Left renal cortex interstitium (tissue), 4 donors: ENCODE measurements around the gene PDE10A. TPM values are rescaled to one million over a fixed set of nuclear protein-coding genes. Genes with fewer than 3 reads are reported as not detected.
"Not testable (repeated sequence)": the region's sequence is repeated elsewhere in the genome, so short reads cannot be mapped to it uniquely, and the experiment has no call there.

ENCODE experiments used
- DNase-seq, 4 donors: peaks; one replicate each; pipeline ENCODE4 v3.0.0-alpha.2; 2013; ENCODE audit warnings: low read depth in 4 of 4, low spot score in 2 of 4, missing footprints in 1 of 4
- polyA plus RNA-seq, 4 donors: library from polyadenylated mRNA; unstranded; fragments of 120-200 nt; gene quantifications; one replicate each; pipeline ENCODE4 v1.2.1, GENCODE V29; 2013; ENCODE audit not compliant: insufficient read length in 4 of 4

The PDE10A gene
- polyA plus RNA-seq, 4 donors, result 17.2 to 32.6 (median 17.6) TPM

DNA sequence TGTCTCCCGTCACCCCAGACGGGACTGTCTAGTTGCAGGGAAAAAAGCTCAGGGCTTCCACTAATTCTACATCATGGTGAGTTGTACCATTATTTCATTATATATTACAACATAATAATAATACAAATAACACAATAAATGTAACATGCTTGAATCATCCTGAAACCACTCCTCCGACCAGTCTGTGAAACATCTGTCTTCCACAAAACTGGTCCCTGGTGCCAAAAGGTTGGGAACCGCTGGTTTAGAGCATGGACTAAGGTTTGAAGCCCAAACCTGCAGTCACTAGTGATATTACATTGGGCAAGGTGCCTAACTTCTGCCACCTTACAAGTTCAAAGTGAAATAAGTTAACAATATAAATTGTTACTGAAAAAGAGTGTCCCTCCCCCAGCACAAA lies 175.7 kb downstream of the PDE10A start:
- no peak for DNase-seq

DNA sequence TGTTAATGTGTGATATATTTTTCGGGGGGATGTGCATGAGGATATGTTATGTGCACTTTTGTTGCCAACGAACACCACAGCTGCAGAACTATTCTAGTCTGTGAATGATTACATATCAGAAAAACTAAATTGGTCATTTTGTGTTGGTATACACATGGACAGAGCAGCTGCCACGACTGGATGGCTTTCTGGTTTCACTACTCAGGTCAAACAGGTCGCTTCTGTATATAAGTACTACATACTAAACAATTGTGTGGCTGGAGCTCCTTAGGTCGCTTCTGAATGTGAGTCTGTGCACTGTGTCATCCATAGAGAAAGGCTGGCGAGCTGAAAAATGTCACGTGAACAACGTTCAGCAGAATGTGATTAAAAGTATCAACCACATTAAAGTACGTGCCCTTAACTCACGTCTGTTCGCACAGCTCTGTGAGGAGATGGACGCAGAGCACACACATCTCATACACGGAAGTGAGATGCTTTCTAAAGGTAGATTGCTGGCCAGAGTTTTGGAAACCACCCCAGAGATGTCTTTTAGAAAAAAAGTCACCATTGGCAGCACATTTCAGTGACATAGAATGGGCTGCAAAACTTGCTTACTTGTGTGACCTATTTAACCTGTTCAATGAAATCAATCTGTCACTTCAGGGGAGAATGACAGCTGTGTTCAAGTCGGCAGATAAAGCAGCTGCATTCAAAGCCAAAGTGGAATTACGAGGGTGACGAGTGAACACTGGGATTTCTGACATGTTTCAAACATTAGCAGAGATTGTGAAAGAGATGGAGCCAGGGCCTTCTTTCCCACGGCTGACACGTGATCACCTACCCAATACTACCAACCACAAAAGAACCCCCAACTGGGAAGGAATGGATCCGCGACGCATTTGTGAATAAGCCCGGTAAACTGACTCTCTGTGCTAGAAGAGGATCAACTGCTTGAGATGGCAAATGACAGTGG lies 176.6 kb downstream of the PDE10A start:
- no peak for DNase-seq

- DNase-seq, result no peak
These were observed 178.7 kb downstream of the PDE10A start for GRCh38 chr6:165484178-165484889.

- no peak for DNase-seq
These were observed 181.1 kb downstream of the PDE10A start for GRCh38 chr6:165481921-165482320.

DNA sequence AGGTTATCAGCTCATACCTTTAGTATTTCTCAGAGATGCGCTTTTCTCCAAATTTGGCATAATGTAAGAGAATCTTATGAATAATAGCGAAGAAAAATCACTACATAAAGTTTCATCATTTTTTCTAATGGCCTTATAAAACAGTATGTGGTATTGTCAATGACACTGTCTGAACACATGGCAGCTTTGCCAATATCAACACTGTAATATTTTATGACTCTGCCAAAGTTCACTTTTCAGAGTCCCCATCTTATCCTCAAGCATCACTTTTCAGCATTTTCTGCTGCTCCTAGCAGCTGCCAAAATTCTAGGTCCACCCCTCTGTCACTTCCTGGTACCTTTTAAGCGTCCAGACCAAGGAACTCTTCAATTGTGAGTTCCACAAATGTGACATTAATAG lies 182.1 kb downstream of the PDE10A start:
- DNase-seq, result no peak

DNA sequence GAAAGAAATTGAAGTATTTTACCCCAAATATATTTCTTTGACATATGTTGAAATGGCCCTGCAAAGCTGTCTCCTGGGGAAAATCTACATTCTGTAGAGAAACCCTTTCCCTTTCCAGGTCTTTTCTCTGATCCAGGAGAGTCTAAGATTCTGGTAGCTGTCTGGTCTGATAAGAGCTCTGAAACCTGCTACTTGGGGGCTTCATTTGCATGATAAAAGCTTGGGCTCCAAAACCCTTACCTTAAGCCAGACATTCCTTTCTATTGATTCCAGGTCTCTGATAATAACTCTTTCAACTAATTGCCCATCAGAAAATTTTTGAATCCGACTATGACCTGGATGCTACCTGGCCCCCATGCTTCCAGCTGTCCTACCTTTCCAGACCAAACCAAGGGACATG lies 184.5 kb downstream of the PDE10A start:
- no peak for DNase-seq

GRCh38 chr6:165469483-165469882 lies 193.6 kb downstream of the PDE10A start:
- no peak for DNase-seq

GRCh38 chr6:165468340-165469235 lies 194.5 kb downstream of the PDE10A start:
- DNase-seq, result no peak

GRCh38 chr6:165463499-165463898 lies 199.5 kb downstream of the PDE10A start:
- not testable (repeated sequence) for DNase-seq

DNA sequence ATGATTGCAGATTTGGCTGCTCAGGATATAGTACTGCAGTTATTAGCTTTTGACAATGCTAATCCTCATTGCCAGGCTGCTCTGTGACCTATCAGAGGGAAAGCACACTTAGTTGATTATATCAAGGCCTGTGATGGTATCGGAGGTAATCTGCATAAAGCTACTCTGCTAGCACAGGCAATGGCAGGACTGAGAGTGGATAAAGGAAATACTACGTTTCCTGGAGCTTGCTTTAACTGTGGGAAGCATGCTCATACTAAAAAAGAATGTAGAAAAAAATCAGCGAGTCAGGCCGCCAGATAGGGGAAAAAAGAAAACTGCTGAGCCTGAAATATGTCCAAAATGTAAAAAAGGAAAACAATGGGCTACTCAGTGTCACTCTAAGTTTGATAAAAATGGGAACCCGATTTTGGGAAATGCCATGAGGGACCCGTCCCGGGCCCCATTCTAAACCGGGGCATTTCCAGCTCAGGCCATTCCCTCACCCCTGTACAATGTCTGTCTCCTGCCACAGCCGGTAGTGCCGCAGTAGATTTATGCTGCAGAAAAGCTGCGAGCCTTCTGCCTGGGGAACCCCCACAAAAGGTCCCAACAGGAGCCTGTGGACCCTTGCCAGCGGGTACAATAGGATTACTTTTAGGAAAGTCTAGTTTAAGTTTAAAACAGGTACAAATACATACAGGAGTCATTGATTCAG lies 203.3 kb downstream of the PDE10A start:
- DNase-seq, result not testable (repeated sequence)

DNA sequence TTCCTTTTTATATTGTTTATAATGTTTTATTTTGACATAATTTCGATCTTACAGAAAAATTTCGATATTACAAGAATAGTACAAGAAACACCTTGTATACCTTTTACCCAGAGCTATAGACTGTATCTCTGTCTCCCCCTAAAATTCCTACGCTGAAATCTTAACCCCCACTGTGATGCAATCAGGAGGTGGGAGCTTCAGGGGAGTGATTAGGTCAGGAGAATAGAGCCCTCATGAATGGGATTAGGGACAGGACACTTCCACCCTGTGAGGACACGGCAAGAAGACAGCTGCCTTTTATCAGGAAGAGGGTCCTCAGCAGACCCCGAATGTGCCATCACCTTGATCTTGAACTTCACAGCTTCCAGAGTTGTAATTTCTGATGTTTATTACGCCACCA lies 204.9 kb downstream of the PDE10A start:
- DNase-seq, result no peak

- no peak for DNase-seq
These were observed 206.8 kb downstream of the PDE10A start for GRCh38 chr6:165456286-165456685.

DNA sequence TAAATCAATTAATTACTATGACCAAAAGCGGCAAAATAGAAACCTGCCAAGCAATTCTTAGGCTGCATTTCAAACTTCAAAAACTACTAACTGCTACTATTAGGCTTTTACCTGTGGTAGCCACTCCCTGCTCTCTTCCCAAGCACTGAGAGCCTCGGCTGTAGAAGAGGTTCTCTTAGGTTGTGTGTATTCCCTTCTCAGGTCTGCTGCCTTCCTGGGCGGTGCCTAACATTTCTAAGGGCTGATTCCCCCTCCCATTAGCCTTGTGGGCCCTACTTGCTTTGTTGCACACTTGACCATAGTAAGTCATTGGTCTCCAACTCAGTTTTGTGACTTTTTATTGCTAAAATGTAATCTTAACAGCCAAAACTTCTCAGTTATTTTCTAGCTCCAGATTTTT lies 207.6 kb downstream of the PDE10A start:
- DNase-seq, result no peak

DNA sequence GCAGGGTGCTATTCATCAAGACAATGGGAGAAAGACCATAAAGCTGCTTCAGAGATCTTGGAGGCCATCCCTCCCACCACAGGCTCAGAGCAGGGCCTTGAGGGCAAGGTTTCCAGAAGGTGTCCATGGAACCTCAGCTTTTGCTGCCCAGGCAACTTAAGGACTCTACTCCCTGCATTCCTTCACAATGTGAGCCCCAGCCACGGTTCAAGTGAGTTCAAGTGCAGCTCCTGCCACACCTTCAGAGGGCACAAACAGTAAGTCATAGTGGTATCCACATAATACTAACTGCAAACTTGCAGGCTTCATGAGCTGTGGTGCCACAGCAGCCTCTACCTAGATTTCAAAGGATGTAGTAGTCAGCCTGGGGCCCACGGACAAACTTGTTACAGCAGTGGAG lies 209.6 kb downstream of the PDE10A start:
- no peak for DNase-seq

GRCh38 chr6:165451838-165452237 lies 211.2 kb downstream of the PDE10A start:
- DNase-seq, result no peak

GRCh38 chr6:165448210-165448609 lies 214.8 kb downstream of the PDE10A start:
- no peak for DNase-seq

- DNase-seq, result no peak
These were observed 215.9 kb downstream of the PDE10A start for GRCh38 chr6:165447141-165447540.

DNA sequence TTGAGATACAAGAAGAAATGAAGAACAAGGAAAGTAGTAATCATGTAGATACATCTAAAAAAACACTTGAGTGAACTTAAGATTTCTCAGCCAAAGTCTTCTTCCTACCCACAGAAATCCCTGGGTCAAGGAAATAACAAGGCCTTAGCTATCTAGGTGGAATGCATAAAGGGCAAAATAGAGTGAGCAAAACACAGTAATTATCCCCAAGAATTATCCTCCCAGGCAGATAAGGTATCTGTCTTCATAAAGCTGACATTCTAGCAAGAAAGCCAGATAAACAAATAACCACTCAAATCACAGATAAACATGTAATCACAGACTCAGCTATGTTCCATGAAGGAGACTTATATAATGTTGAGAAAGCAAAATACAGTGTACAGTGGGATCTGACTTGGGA lies 216.7 kb downstream of the PDE10A start:
- no peak for DNase-seq

DNA sequence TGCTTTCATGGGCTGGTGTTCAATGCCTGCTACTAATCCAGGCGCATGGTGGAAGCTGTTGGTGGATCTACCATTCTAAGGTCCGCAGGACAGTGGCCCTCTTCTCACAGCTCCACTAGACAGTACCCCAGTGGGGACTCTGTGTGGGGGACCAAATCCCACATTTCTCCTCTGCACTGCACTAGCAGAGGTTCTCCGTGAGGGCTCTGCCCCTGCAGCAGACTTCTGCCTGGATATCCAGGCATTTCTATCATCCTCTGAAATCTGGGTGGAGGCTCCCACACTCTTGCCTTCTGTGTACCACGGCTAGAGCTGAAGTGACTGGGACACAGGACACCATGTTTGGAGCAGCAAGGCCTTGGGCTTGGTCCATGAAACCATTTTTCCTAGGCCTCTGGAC lies 219.6 kb downstream of the PDE10A start:
- DNase-seq, result no peak

GRCh38 chr6:165441181-165441580 lies 221.9 kb downstream of the PDE10A start:
- no peak for DNase-seq
